K562 (cell line): ENCODE data around the gene ZNF280C. TPM values are rescaled to one million over a fixed set of nuclear protein-coding genes. Genes with fewer than 3 reads are reported as not detected.

Source experiments
- CTBP1 ChIP-seq: fragments of 450-650 bp; IDR thresholded peaks from 2 replicates; pipeline ENCODE4 v1.6.1; 2016; ENCODE audit warnings: borderline replicate concordance
- KAT7 ChIP-seq: sonication (generic); formaldehyde crosslinking; IDR thresholded peaks from 2 replicates; pipeline ENCODE4 v1.8.0; 2022; ENCODE audit warnings: missing genetic modification reagents, mild to moderate bottlenecking, borderline replicate concordance
- NCOA2 ChIP-seq, 2 experiments: fragments of 450-650 bp; IDR thresholded peaks; 2 replicates each; pipeline ENCODE4 v1.6.1; 2018; ENCODE audit warnings: mild to moderate bottlenecking in 2 of 2, moderate library complexity in 1 of 2; ENCODE audit not compliant: partially characterized antibody in 2 of 2
- NKRF ChIP-seq: fragments of 450-650 bp; IDR thresholded peaks from 2 replicates; pipeline ENCODE4 v1.6.1; 2016; ENCODE audit warnings: borderline replicate concordance
- PATZ1 ChIP-seq: fragments of 250-450 bp; sonication (Bioruptor Pico); IDR thresholded peaks from 2 replicates; pipeline ENCODE4 v1.5.0; 2020; ENCODE audit warnings: mild to moderate bottlenecking, borderline replicate concordance
- RFX1 ChIP-seq: fragments of 450-650 bp; IDR thresholded peaks from 2 replicates; pipeline ENCODE4 v1.6.1; 2016; ENCODE audit warnings: mild to moderate bottlenecking, moderate library complexity
- SFPQ ChIP-seq: fragments of 200-400 bp; formaldehyde crosslinking; IDR thresholded peaks from 2 replicates; pipeline ENCODE4 v1.6.1; 2017; ENCODE audit warnings: mild to moderate bottlenecking, low read depth, low read length, moderate library complexity
- SMARCB1 ChIP-seq: IDR thresholded peaks from 2 replicates; pipeline ENCODE4 v1.6.1; 2011; ENCODE audit warnings: improper control_type of control experiment, low read depth; ENCODE audit not compliant: insufficient read length
- TAL1 ChIP-seq: fragments of 450-650 bp; IDR thresholded peaks from 2 replicates; pipeline ENCODE4 v1.6.1; 2016; ENCODE audit warnings: mild to moderate bottlenecking
- TSC22D4 ChIP-seq: fragments of 450-650 bp; IDR thresholded peaks from 2 replicates; pipeline ENCODE4 v1.6.1; 2016; ENCODE audit warnings: missing genetic modification characterization, missing biosample characterization, control low read depth
- TSHZ1 ChIP-seq: fragments of 250-450 bp; sonication (Bioruptor Pico); IDR thresholded peaks from 2 replicates; pipeline ENCODE4 v1.4.0; 2020; ENCODE audit warnings: mild to moderate bottlenecking, moderate library complexity
- ZNF408 ChIP-seq: fragments of 250-450 bp; sonication (Bioruptor Pico); IDR thresholded peaks from 2 replicates; pipeline ENCODE4 v1.4.0; 2020; ENCODE audit warnings: low read depth, mild to moderate bottlenecking, moderate library complexity
- ZSCAN32 ChIP-seq: fragments of 450-650 bp; formaldehyde crosslinking; IDR thresholded peaks from 2 replicates; pipeline ENCODE4 v1.4.0; 2020; ENCODE audit warnings: mild to moderate bottlenecking, moderate library complexity
- polyA plus RNA-seq, 8 experiments: library from polyadenylated mRNA; depleted of rRNA in 4 of 8; stranded (reverse) in 5 of 8; unstranded in 3 of 8; fragments of >200 nt; fragmentation: Nextera tagmentation in 2 of 8; fragmentation: Illumina TruSeq in 1 of 8; extraction: Ambion mirVana in 2 of 8; extraction: Trizol in 1 of 8; gene quantifications; 2 replicates each; pipeline versions ENCODE4 v1.2.1 to v1.2.3, GENCODE V29; 2011 to 2014; ENCODE audit warnings: inconsistent platforms in 1 of 8, missing spikeins in 1 of 8
- total RNA-seq, 7 experiments: library from RNA; depleted of rRNA in 6 of 7; stranded (reverse); fragments of >200 nt in 6 of 7; fragmentation: Illumina TruSeq in 2 of 7; extraction: Trizol in 2 of 7; gene quantifications; 2 replicates each; pipeline versions ENCODE4 v1.2.1 to v1.2.3, GENCODE V29; 2011 to 2021; ENCODE audit warnings: low replicate concordance in 1 of 7
- TF ChIP-seq, protein P1 (sequence below): fragments of 250-450 bp; sonication (Bioruptor Pico); IDR thresholded peaks from 2 replicates; pipeline ENCODE4 v1.5.1; 2021; ENCODE audit warnings: mild to moderate bottlenecking

ZNF280C gene
- total and polyA plus RNA-seq, 9 of the 15 experiments (the other 6 are each of a cell fraction or from before 2014, with no cell fraction given) = 1.6 to 8.3 (median 4.4) TPM

- TF ChIP-seq TSHZ1 (no peak; the same call in 1 of the 2 replicates), NCOA2 (IDR thresholded peaks at IDR 0.05; ENCODE audit: partially characterized antibody in 2 of 2) (no peak), RFX1 (no peak), CTBP1 (peak; percentile 78), TSC22D4 (tag) (no peak), SMARCB1 (no peak), ZSCAN32 (0 out of 2 replicates have a peak, but pooled peaks have one; percentile 28), SFPQ (no peak), ZNF408 (CRISPR knock-in tag) (no peak), PATZ1 (CRISPR knock-in tag) (no peak), NKRF (0 out of 2 replicates have a peak, but pooled peaks have one; percentile 14), TAL1 (peak; percentile 22; the same call in 1 of the 2 replicates), KAT7 (0 out of 2 replicates have a peak, but pooled peaks have one; percentile 23)
- TF ChIP-seq, protein P1, sequence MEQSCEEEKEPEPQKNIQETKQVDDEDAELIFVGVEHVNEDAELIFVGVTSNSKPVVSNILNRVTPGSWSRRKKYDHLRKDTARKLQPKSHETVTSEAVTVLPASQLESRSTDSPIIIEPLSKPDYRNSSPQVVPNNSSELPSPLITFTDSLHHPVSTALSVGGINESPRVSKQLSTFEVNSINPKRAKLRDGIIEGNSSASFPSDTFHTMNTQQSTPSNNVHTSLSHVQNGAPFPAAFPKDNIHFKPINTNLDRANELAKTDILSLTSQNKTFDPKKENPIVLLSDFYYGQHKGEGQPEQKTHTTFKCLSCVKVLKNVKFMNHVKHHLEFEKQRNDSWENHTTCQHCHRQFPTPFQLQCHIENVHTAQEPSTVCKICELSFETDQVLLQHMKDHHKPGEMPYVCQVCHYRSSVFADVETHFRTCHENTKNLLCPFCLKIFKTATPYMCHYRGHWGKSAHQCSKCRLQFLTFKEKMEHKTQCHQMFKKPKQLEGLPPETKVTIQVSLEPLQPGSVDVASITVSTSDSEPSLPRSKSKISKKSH = no peak
Measured at GRCh38 chrX:130165703-130166502, 102.8 kb downstream of the ZNF280C start, which contains the start of gene AIFM1 (continued).
